Ovary (tissue), 3 donors: ENCODE results near the gene NR2F1.

Source experiments
- CTCF ChIP-seq, 3 donors: fragments of 450-650 bp in 2 of 3; fragments of 200-600 bp in 1 of 3; IDR thresholded peaks; one replicate each; pipeline versions ENCODE4 v1.5.1 to v1.8.0; 2016 to 2022; ENCODE audit warnings: antibody characterized with exemption in 3 of 3, mild to moderate bottlenecking in 1 of 3
- POLR2A ChIP-seq: fragments of 450-650 bp; IDR thresholded peaks from one replicate; pipeline ENCODE4 v1.6.1; 2017; ENCODE audit warnings: antibody characterized with exemption, mild to moderate bottlenecking, moderate library complexity
- donor health status: DM: no; HTN: no; CAD: no.

GRCh38 chr5:93583768-93584595 is 960 bp downstream of the NR2F1 start:
- TF ChIP-seq POLR2A: no peak
- no peak for TF ChIP-seq CTCF (IDR thresholded peaks at IDR 0.05)
